ENCODE results near the gene CYP4V2.

The CYP4V2 gene

DNA sequence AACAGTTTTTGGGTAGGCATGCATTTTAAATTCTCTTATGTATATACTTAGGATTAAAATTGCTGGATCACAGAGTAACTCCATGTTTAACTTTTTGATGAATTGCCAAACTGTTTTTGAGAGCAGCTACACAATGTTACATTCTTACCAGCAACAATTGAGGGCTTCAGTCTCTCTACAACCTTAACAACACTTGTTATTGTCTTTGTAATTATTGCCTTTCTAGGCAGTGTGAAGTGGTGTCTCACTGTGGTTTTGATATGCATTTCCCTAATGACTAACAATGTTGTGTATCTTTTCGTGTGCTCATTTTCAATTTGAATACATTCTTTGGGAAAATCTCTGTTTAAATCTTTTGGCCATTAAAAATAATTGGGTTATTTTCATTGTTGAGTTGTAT, 57.3 kb downstream of the CYP4V2 start:
- H3K27ac ChIP-seq: no peak overlapping the region
- TF ChIP-seq ZFX (IDR thresholded peaks at IDR 0.05): no peak
- TF ChIP-seq, protein P1, sequence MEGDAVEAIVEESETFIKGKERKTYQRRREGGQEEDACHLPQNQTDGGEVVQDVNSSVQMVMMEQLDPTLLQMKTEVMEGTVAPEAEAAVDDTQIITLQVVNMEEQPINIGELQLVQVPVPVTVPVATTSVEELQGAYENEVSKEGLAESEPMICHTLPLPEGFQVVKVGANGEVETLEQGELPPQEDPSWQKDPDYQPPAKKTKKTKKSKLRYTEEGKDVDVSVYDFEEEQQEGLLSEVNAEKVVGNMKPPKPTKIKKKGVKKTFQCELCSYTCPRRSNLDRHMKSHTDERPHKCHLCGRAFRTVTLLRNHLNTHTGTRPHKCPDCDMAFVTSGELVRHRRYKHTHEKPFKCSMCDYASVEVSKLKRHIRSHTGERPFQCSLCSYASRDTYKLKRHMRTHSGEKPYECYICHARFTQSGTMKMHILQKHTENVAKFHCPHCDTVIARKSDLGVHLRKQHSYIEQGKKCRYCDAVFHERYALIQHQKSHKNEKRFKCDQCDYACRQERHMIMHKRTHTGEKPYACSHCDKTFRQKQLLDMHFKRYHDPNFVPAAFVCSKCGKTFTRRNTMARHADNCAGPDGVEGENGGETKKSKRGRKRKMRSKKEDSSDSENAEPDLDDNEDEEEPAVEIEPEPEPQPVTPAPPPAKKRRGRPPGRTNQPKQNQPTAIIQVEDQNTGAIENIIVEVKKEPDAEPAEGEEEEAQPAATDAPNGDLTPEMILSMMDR (conservative IDR thresholded peaks at IDR 0.05): no peak

DNA sequence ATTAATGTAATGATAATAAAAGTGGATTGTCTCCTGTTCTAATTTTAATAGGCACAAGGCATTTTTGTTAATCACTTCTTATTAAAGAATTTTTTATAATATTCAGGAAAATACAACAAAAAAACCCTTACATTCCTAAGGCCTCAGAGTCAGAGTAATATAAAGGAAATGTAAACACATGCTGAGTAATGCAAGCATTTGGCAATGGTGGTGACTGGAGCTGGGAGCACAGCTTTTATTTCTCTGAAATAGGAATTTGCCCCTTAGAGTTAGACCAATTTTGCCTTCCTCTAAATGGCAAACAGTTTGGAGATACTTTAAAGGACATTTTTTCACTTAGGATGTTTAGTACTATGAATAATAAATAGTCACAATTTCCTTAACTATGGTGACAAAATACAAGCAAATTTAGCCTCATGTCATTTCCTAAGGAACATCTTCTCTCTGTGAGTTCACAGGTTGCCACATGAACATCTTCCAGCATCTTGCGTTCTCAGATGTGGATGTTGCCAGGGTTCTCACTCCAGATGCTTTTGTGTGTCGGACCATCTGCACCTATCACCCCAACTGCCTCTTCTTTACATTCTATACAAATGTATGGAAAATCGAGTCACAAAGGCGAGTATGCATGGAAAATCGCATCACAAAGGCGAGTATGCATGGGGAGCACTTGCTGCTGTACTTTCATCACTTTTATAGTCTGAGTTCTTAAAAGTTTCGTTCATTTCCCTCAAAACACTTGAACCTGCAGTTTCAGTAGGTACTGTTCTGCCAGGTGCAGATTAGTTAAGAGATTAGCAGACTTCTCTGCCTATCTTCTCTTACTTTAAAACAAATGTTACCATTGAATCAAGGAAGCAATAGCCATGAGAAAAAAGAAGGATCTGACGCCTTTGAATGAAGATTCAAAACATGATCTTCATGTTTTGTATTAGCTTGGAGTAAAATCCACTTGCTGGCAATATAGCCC, 58.7 kb downstream of the CYP4V2 start:
- TF ChIP-seq ZFX (IDR thresholded peaks at IDR 0.05): no peak
- TF ChIP-seq, protein P1 (conservative IDR thresholded peaks at IDR 0.05): no peak
- H3K27ac ChIP-seq: no peak overlapping the region

DNA sequence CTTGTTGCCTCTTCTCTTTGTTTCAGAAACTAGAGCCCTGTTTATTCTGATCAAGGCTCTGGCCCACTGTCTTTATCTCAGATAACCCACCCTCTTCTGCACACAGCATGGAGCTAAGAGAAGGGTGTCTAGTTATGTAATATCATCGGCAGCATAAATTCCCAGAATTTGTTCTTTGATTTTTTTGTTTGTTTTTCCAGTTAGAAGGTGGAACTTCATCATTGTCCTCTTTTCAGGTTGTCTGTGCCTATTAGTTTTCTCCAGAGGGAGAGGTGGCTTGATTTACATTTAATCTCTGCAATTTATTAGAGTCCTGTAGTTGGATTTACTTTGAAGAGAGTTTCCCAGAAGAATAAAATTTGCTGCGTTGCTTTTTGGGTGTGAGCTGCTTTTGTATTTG, 59.4 kb downstream of the CYP4V2 start:
- TF ChIP-seq, protein P1 (conservative IDR thresholded peaks at IDR 0.05): no peak
- TF ChIP-seq ZFX (IDR thresholded peaks at IDR 0.05): no peak

DNA sequence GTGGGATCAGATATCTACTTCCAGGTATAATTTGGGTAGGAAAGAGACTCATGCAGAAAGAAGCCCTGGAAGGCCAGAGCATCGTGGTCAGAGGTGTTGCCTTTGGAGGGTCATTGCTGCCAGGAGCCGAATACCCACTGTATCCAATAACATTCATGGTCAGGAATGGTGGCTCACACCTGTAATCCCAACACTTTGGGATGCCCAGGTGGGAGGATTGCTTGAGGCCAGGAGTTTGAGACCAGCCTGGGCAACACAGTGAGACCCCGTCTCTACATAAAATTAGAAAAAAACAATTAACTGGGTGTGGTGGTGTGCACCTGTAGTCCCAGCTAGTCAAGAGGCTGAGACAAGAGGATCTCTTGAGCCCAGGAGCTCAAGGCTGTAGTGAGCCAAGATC, 63.8 kb downstream of the CYP4V2 start:
- H3K27ac ChIP-seq: no peak overlapping the region
- TF ChIP-seq ZFX (IDR thresholded peaks at IDR 0.05): no peak
- TF ChIP-seq, protein P1 (conservative IDR thresholded peaks at IDR 0.05): no peak

More for the DNA sequence above, 59.4 kb downstream of the CYP4V2 start:
- no peak overlapping the region for H3K27ac ChIP-seq

DNA sequence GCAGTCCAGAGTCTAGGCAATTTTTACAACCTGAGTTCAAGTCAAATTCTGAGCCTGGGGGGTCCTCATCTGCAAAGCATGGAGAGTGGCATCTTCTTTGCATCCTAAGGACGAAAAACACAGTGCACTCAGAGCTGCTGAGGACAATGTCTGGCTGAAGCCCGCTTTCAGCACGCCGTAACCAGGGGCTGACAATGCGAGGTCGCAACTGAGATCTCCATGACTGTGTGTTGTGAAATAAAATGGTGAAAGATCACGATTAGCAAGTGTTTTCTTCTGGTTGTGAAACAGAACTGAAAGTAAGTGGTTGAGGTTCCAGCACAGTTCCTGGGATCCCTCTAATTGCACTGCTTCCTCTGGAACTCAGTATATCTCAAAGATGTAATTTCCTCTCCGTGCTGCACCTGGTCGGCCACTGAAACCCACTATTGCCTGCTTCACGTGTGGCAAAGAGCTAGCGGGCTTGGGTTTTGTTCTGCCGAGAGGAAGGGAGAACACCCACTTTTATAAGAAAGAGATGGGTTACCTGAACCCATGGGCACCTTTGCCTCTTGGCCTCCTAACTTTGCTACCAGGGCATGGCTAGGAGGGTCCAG, 66.9 kb downstream of the CYP4V2 start:
- TF ChIP-seq, protein P1 (conservative IDR thresholded peaks at IDR 0.05): no peak
- no peak for TF ChIP-seq ZFX (IDR thresholded peaks at IDR 0.05)
- H3K27ac ChIP-seq: no peak overlapping the region

DNA sequence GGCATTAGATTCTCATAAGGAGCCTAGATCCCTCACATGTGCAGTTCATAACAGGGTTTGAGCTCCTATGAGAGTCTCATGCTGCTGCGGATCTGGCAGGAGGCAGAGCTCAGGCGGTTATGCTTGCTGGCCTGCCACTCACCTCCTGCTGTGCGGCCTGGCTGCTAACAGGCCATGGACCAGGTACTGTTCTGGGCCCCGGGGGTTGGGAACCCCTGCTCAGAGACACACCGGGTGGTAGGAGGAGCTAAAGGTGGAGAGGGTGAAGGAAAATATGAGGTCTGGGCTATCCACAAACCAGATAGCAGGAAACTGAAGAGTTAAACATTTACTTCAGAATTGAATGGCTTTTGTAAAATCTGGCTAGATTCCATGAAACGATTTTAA, 68.7 kb downstream of the CYP4V2 start:
- no peak overlapping the region for H3K27ac ChIP-seq
- TF ChIP-seq, protein P1 (conservative IDR thresholded peaks at IDR 0.05): no peak
- no peak for TF ChIP-seq ZFX (IDR thresholded peaks at IDR 0.05)
